Transverse colon (tissue), 4 donors: ENCODE data around the gene ERGIC1. TPM values are rescaled to one million over a fixed set of nuclear protein-coding genes. Genes with fewer than 3 reads are reported as not detected.

ENCODE experiments used
- DNase-seq: peaks from one replicate; pipeline ENCODE4 v3.0.0-alpha.2; 2019
- H3K27ac ChIP-seq, 4 donors: fragments of 200-600 bp; sonication (generic); 2 replicates each; pipeline ENCODE4 v1.5.1; 2016 to 2018; ENCODE audit warnings: inconsistent platforms in 4 of 4
- H3K27me3 ChIP-seq: fragments of 200-600 bp; sonication (generic); 2 replicates; pipeline ENCODE4 v1.5.1; 2017; ENCODE audit warnings: inconsistent platforms
- H3K36me3 ChIP-seq, 4 donors: fragments of 200-600 bp; sonication (generic); 2 replicates each; pipeline ENCODE4 v1.5.1; 2017 to 2019; ENCODE audit warnings: inconsistent platforms in 4 of 4
- H3K4me1 ChIP-seq, 4 donors: fragments of 200-600 bp; sonication (generic); 2 replicates each; pipeline ENCODE4 v1.5.1; 2017 to 2020; ENCODE audit warnings: inconsistent platforms in 4 of 4
- H3K4me3 ChIP-seq, 4 donors: fragments of 200-600 bp; sonication (generic); 1 replicate in 1 of 4; 2 replicates in 3 of 4; pipeline versions ENCODE4 v1.5.1 to v1.6.1; 2017 to 2019; ENCODE audit warnings: inconsistent platforms in 4 of 4
- H3K9me3 ChIP-seq, 2 donors: fragments of 200-600 bp; sonication (generic); 2 replicates each; pipeline ENCODE4 v1.5.1; 2017 to 2019; ENCODE audit warnings: inconsistent platforms in 2 of 2
- CTCF ChIP-seq, 5 experiments: fragments of 200-600 bp in 3 of 5; fragments of 450-650 bp in 2 of 5; sonication (generic) in 3 of 5; IDR thresholded peaks; 1 replicate in 2 of 5; 2 replicates in 3 of 5; pipeline ENCODE4 v1.5.1; 2016 to 2017; ENCODE audit warnings: antibody characterized with exemption in 5 of 5, inconsistent platforms in 3 of 5, mild to moderate bottlenecking in 2 of 5, moderate library complexity in 1 of 5
- EP300 ChIP-seq: sonication (generic); formaldehyde crosslinking; IDR thresholded peaks from one replicate; pipeline ENCODE4 v1.6.1; 2017; ENCODE audit warnings: antibody characterized with exemption, low read depth
- POLR2A ChIP-seq: fragments of 450-650 bp; IDR thresholded peaks from one replicate; pipeline ENCODE4 v1.6.1; 2016; ENCODE audit warnings: antibody characterized with exemption, mild to moderate bottlenecking, moderate library complexity
- POLR2AphosphoS5 ChIP-seq, 3 donors: sonication (generic); formaldehyde crosslinking; IDR thresholded peaks; one replicate each; pipeline ENCODE4 v1.6.1; 2016; ENCODE audit warnings: antibody characterized with exemption in 3 of 3
- WGBS, 2 donors: methylation state at CpG; one replicate each; pipeline ENCODE4 v1.1.5; 2018; ENCODE audit warnings: low coverage in 1 of 2; 5-methylcytosine and 5-hydroxymethylcytosine counted together
- in situ Hi-C, 4 donors: fragments of 200-750 bp; cut with MboI; loops; one replicate each; pipeline versions ENCODE4 v1.15.0 to v1.15.1; 2017; ENCODE audit warnings: low sequenced_read_pairs in 3 of 4, low pct_ligation_motif_present in 1 of 4, low pct_unique_long_range_greater_than_20kb in 1 of 4
- intact Hi-C: fragments of 100-400 bp; cut with DNase I; formaldehyde crosslinking; loops from one replicate; pipeline ENCODE4 v1.15.1; 2023; ENCODE audit warnings: low total_unique reads
- total RNA-seq, 4 donors: library from RNA; depleted of rRNA; stranded (reverse); fragments of >200 nt; gene quantifications; one replicate each; pipeline ENCODE4 v1.1.0, GENCODE V29; 2016

Gene ERGIC1
- total RNA-seq, 4 donors from 2014 or later = 125 to 252 (median 184) TPM

GRCh38 chr5:172857982-172858381 lies 23.9 kb downstream of the ERGIC1 start:
- peaks cover 63 to 88% (median 74%) of the 10 kb centered on the region in 4 donors for H3K4me1 ChIP-seq
- TF ChIP-seq POLR2A = no peak
- no peak for TF ChIP-seq EP300
- no peak for TF ChIP-seq POLR2AphosphoS5 (IDR thresholded peaks at IDR 0.05)
- TF ChIP-seq CTCF (IDR thresholded peaks at IDR 0.05) = no peak
- no peak for DNase-seq
- H3K9me3 ChIP-seq = no peaks in the 10 kb centered on the region
- H3K4me3 ChIP-seq = no peak overlapping the region
- intact Hi-C loops (no loop called here), in situ Hi-C loops (loop anchor here in 2 of 4 donors (10.0 kb wide), 2 partner anchors 47 to 83 kb away; partner anchors contain the start of gene DUSP1 (in 1 of the 2))
- no peaks in the 10 kb centered on the region for H3K27me3 ChIP-seq
- peak overlapping the region; percentile 76 to 87 (median 85) for H3K27ac ChIP-seq
- WGBS, 2 donors = 92% methylated on average over 7 of the region's 7 CpGs; no CpG with 5 or more reads in 1 of the 2 donors
- no peaks in the 10 kb centered on the region for H3K36me3 ChIP-seq

GRCh38 chr5:172858511-172858989 lies 24.5 kb downstream of the ERGIC1 start:
- 73% methylated on average over 12 of the region's 12 CpGs; no CpG with 5 or more reads in 1 of the 2 donors for WGBS, 2 donors
- H3K27ac ChIP-seq = peak overlapping the region; percentile 76 to 87 (median 85)
- H3K36me3 ChIP-seq = no peaks in the 10 kb centered on the region
- DNase-seq = peak; percentile 51
- H3K4me1 ChIP-seq = peaks cover 60 to 82% (median 68%) of the 10 kb centered on the region in 4 donors
- TF ChIP-seq EP300 (no peak), CTCF (IDR thresholded peaks at IDR 0.05) (no peak)
- no peak overlapping the region for H3K4me3 ChIP-seq
- in situ Hi-C loops (loop anchor here in 2 of 4 donors (10.0 kb wide), 2 partner anchors 46 to 84 kb away; partner anchors contain the start of gene DUSP1 (in 1 of the 2)), intact Hi-C loops (no loop called here)
- no peaks in the 10 kb centered on the region for H3K9me3 ChIP-seq
- no peaks in the 10 kb centered on the region for H3K27me3 ChIP-seq

GRCh38 chr5:172858990-172859811 lies 25.1 kb downstream of the ERGIC1 start:
- no peaks in the 10 kb centered on the region for H3K27me3 ChIP-seq
- H3K4me1 ChIP-seq = peaks cover 55 to 76% (median 63%) of the 10 kb centered on the region in 4 donors
- in situ Hi-C loops = loop anchor here in 2 of 4 donors (10.0 kb wide), 2 partner anchors 46 to 84 kb away; partner anchors contain the start of gene DUSP1 (in 1 of the 2)
- TF ChIP-seq CTCF (IDR thresholded peaks at IDR 0.05) = no peak
- peak in 2 of 3 donors; percentile 5 to 59 for TF ChIP-seq POLR2AphosphoS5 (IDR thresholded peaks at IDR 0.05)
- DNase-seq = peak; percentile 80
- H3K36me3 ChIP-seq = no peaks in the 10 kb centered on the region
- WGBS, 2 donors = 56 to 79% methylated on average over 4 to 15 of the region's 15 CpGs
- intact Hi-C loops = no loop called here
- no peak overlapping the region for H3K4me3 ChIP-seq
- no peaks in the 10 kb centered on the region for H3K9me3 ChIP-seq
- peak overlapping the region; percentile 76 to 87 (median 85) for H3K27ac ChIP-seq

- Histone ChIP-seq H3K4me1 (peaks cover 48 to 68% (median 56%) of the 10 kb centered on the region in 4 donors), H3K27me3 (no peaks in the 10 kb centered on the region), H3K36me3 (no peaks in the 10 kb centered on the region), H3K4me3 (no peak overlapping the region), H3K27ac (peak overlapping the region; percentile 76 to 87 (median 85)), H3K9me3 (no peaks in the 10 kb centered on the region)
- TF ChIP-seq EP300 = no peak
- no peak for TF ChIP-seq POLR2A
- no peak for TF ChIP-seq CTCF (IDR thresholded peaks at IDR 0.05)
- no peak for TF ChIP-seq POLR2AphosphoS5 (IDR thresholded peaks at IDR 0.05)
- in situ Hi-C loops = loop anchor here in 2 of 4 donors (10.0 kb wide), 2 partner anchors 45 to 85 kb away; partner anchors contain the start of gene DUSP1 (in 1 of the 2)
- WGBS, 2 donors = 51 to 69% methylated on average over 3 to 4 of the region's 4 CpGs
- no peak for DNase-seq
- intact Hi-C loops = loop anchor here (10.0 kb wide), 1 partner anchor 145 kb away; no protein-coding TSS in a partner anchor
Observed at GRCh38 chr5:172859966-172860365, 25.9 kb downstream of the ERGIC1 start.
